HG03280 (cell line): ENCODE data around the gene CRYGN.

ENCODE experiments used
- ATAC-seq: cut with Tn5 transposase; IDR thresholded peaks from one replicate; pipeline ENCODE4 v1.9.1; 2021; ENCODE audit warnings: mild to moderate bottlenecking, moderate library complexity; ENCODE audit not compliant: unreplicated experiment

CRYGN gene

GRCh38 chr7:151393031-151393977 is 46.6 kb downstream of the CRYGN start:
- no peak for ATAC-seq

- ATAC-seq, result no peak
These were observed 47.5 kb downstream of the CRYGN start for GRCh38 chr7:151392426-151392825.

GRCh38 chr7:151392002-151392401 is 47.9 kb downstream of the CRYGN start:
- no peak for ATAC-seq

- ATAC-seq, result no peak
These were observed 48.6 kb downstream of the CRYGN start for GRCh38 chr7:151391358-151391730.

- ATAC-seq, result no peak
These were observed 49.2 kb downstream of the CRYGN start for GRCh38 chr7:151390598-151391357.

GRCh38 chr7:151389768-151390597 is 50.0 kb downstream of the CRYGN start:
- ATAC-seq, result no peak

GRCh38 chr7:151389096-151389767 is 50.7 kb downstream of the CRYGN start:
- ATAC-seq, result no peak

- no peak for ATAC-seq
These were observed 51.5 kb downstream of the CRYGN start for GRCh38 chr7:151388430-151388829.

- ATAC-seq, result no peak
These were observed 52.0 kb downstream of the CRYGN start for GRCh38 chr7:151388007-151388297.

- no peak for ATAC-seq
These were observed 52.6 kb downstream of the CRYGN start for GRCh38 chr7:151387161-151388006.

GRCh38 chr7:151386301-151387160 is 53.4 kb downstream of the CRYGN start:
- no peak for ATAC-seq

- no peak for ATAC-seq
These were observed 54.2 kb downstream of the CRYGN start for GRCh38 chr7:151385626-151386300.

- ATAC-seq, result no peak
These were observed 54.9 kb downstream of the CRYGN start for GRCh38 chr7:151384776-151385625.

GRCh38 chr7:151384352-151384697 is 55.6 kb downstream of the CRYGN start:
- no peak for ATAC-seq

GRCh38 chr7:151383638-151384351 is 56.1 kb downstream of the CRYGN start:
- ATAC-seq, result no peak

GRCh38 chr7:151382079-151382885 is 57.7 kb downstream of the CRYGN start:
- no peak for ATAC-seq
